GM12872 (cell line): ENCODE results near the gene TMEM247.

Experiments used
- CTCF ChIP-seq: IDR thresholded peaks from 3 replicates; pipeline ENCODE4 v1.5.1; 2011; ENCODE audit warnings: low read depth, mild to moderate bottlenecking, low read length, moderate library complexity; ENCODE audit not compliant: insufficient read depth

The TMEM247 gene

GRCh38 chr2:46499392-46499785, 20.0 kb downstream of the TMEM247 start:
- TF ChIP-seq CTCF = no peak

GRCh38 chr2:46500801-46501200, 21.4 kb downstream of the TMEM247 start:
- TF ChIP-seq CTCF = no peak

- TF ChIP-seq CTCF = no peak
Measured at GRCh38 chr2:46502291-46502885, 23.0 kb downstream of the TMEM247 start.

- no peak for TF ChIP-seq CTCF
Measured at GRCh38 chr2:46503686-46504085, 24.3 kb downstream of the TMEM247 start.

GRCh38 chr2:46504221-46504620, 24.9 kb downstream of the TMEM247 start:
- no peak for TF ChIP-seq CTCF

- TF ChIP-seq CTCF = no peak
Measured at GRCh38 chr2:46504685-46505471, 25.5 kb downstream of the TMEM247 start.

- no peak for TF ChIP-seq CTCF
Measured at GRCh38 chr2:46505472-46505783, 26.1 kb downstream of the TMEM247 start.
